ENCODE measurements around the gene TIMM50.
"Not testable (repeated sequence)": the region's sequence is repeated elsewhere in the genome, so short reads cannot be mapped to it uniquely, and the experiment has no call there.

Gene TIMM50

DNA sequence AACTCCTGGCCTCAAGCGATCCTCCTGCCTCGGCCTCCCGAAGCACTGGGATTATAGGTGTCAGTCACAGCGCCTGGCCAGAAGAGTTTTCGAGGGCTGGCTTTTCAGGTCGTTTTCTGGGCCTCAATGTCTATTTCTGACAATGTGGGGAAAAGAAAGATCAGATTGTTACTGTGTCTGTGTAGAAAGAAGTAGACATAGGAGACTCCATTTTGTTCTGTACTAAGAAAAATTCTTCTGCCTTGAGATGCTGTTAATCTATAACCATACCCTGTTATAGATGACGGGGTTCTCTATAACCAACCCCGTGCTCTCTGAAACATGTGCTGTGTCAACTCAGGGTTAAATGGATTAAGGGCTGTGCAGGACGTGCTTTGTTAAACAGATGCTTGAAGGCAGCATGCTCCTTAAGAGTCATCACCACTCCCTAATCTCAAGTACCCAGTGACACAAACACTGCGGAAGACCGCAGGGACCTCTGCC is 1.3 kb upstream of the TIMM50 start:
- Mint-ChIP-seq H3K27ac (peak overlapping the region; percentile 91), H3K4me3 (peak overlapping the region; percentile 92), H3K4me1 (peaks cover 21% of the 10 kb centered on the region), H3K36me3 (peaks cover 16% of the 10 kb centered on the region)
- H3K9me3 Mint-ChIP-seq; ATAC-seq (ENCODE audit: low read depth); DNase-seq (ENCODE audit: low spot score in 2 of 2); H3K27me3 Mint-ChIP-seq: not testable (repeated sequence)

GRCh38 chr19:39479916-39480315 is 722 bp upstream of the TIMM50 start:
- H3K27me3 Mint-ChIP-seq = no peaks in the 10 kb centered on the region
- DNase-seq (ENCODE audit: low spot score in 2 of 2) (no peak), ATAC-seq (ENCODE audit: low read depth) (no peak)
- peaks cover 21% of the 10 kb centered on the region for H3K4me1 Mint-ChIP-seq
- H3K4me3 Mint-ChIP-seq = peak overlapping the region; percentile 92
- H3K36me3 Mint-ChIP-seq = peaks cover 11% of the 10 kb centered on the region
- peak overlapping the region; percentile 91 for H3K27ac Mint-ChIP-seq
- H3K9me3 Mint-ChIP-seq = no peaks in the 10 kb centered on the region

DNA sequence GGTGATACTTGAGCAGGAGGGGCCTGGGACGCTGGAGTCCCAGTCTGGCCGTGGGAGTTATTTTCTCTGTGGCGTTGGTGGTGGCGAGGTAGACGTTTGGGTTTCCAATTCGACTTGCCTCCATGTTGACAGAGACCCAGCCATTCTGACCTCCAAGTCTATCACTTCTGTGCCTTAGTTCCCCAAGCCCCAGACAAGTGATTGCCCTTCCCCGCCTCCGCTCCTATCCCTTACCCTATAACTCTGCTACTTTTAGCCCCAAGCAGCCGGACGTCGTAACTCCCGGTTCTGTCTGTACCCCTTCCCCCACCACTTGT is 549 bp downstream of the TIMM50 start:
- DNase-seq (ENCODE audit: low spot score in 2 of 2) (no peak), ATAC-seq (ENCODE audit: low read depth) (no peak)
- Mint-ChIP-seq H3K36me3 (peaks cover 9% of the 10 kb centered on the region), H3K9me3 (no peaks in the 10 kb centered on the region), H3K4me1 (peaks cover 21% of the 10 kb centered on the region), H3K4me3 (peak overlapping the region; percentile 92), H3K27ac (peak overlapping the region; percentile 91), H3K27me3 (no peaks in the 10 kb centered on the region)

DNA sequence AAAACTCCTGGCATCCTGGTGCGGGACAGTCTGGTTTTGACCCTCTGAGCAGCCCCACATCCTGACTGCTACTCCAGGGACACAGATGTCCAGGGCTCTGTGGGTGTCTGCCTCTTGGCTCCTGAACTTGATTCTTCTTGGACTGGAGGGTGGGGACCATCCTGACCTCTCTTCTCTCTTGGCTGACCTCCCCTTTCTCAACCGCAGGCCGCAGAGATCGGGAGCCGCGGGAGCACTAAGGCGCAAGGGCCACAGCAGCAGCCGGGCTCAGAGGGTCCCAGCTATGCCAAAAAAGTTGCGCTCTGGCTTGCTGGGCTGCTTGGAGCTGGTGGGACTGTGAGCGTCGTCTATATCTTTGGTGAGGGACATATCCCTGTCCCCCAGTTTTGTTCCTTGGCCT is 1.0 kb downstream of the TIMM50 start:
- DNase-seq (ENCODE audit: low spot score in 2 of 2) (no peak), ATAC-seq (ENCODE audit: low read depth) (no peak)
- no peaks in the 10 kb centered on the region for H3K27me3 Mint-ChIP-seq
- H3K27ac Mint-ChIP-seq = peak overlapping the region; percentile 91
- H3K36me3 Mint-ChIP-seq = peaks cover 7% of the 10 kb centered on the region
- H3K4me1 Mint-ChIP-seq = peaks cover 21% of the 10 kb centered on the region
- H3K9me3 Mint-ChIP-seq = no peaks in the 10 kb centered on the region
- peak overlapping the region; percentile 92 for H3K4me3 Mint-ChIP-seq

- Mint-ChIP-seq H3K27ac (no peak overlapping the region), H3K4me3 (no peak overlapping the region), H3K36me3 (peaks cover 14% of the 10 kb centered on the region), H3K9me3 (no peaks in the 10 kb centered on the region), H3K4me1 (peaks cover 21% of the 10 kb centered on the region), H3K27me3 (no peaks in the 10 kb centered on the region)
- no peak for ATAC-seq (ENCODE audit: low read depth)
- DNase-seq (ENCODE audit: low spot score in 2 of 2) = no peak
Measured at GRCh38 chr19:39483141-39483540, 2.5 kb downstream of the TIMM50 start.

DNA sequence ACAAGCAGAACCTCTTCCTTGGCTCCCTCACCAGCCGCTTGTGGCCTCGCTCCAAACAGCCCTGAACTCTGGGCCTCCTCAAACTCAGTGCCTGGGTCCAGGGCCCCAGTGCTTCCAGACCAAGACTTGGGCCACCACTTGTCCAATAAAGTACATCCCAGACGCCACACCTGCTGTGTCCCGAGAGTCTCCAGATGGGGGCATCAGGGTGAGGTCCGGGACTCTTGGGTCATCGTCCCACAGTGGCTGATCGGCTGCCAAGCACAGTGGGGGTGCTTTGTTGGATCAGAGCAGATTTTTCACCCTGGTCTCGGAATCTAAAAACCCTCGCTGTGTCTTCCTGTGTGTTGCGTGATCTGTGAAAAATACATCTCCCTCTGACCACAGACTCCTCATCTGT is 9.1 kb downstream of the TIMM50 start:
- H3K27ac Mint-ChIP-seq = no peak overlapping the region
- ATAC-seq (ENCODE audit: low read depth) = no peak
- peaks cover 26% of the 10 kb centered on the region for H3K36me3 Mint-ChIP-seq
- DNase-seq (ENCODE audit: low spot score in 2 of 2) = no peak
- H3K9me3 Mint-ChIP-seq = no peaks in the 10 kb centered on the region
- no peak overlapping the region for H3K4me3 Mint-ChIP-seq
- no peaks in the 10 kb centered on the region for H3K4me1 Mint-ChIP-seq
- no peaks in the 10 kb centered on the region for H3K27me3 Mint-ChIP-seq

DNA sequence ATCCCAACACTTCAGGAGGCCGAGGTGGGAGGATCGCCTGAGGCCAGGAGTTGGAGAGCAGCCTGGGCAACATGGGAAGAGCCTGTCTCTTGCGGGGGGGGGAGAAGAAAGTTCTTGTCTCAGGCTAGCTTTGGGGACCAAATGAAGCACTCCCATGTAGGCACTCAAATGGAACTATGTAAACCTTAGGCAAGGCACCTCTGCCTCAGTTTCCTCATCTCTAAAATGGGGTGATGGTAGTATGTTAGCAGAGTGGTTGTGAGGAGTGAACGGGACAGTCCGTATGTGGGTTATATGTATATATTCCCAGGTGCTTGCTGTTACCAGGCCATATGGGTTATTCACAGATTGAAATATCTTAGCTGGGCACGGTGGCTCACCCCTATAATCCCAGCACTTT is 11.6 kb downstream of the TIMM50 start:
- Mint-ChIP-seq H3K4me3 (no peak overlapping the region), H3K4me1 (no peaks in the 10 kb centered on the region), H3K27ac (no peak overlapping the region), H3K27me3 (no peaks in the 10 kb centered on the region), H3K9me3 (no peaks in the 10 kb centered on the region), H3K36me3 (peaks cover 18% of the 10 kb centered on the region)
- ATAC-seq (ENCODE audit: low read depth) (no peak), DNase-seq (ENCODE audit: low spot score in 2 of 2) (no peak)

DNA sequence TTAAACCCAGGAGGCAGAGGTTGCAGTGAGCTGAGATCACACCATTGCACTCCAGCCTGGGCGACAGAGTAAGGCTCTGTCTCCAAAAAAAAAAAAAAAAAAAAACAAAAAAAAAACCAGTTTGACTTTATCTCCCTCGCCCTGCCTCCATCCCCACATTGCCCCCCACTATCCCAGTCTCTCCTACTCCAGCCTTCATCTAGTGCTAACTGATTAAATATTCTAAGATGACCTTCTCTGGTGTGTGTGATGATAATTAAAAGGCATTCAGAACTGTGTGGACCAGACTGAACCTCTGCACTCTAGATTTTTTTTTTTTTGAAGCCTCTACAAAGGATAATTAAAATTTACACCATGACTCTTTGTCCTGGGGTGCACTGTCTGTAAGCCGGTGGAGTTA is 12.2 kb downstream of the TIMM50 start:
- Mint-ChIP-seq H3K4me1 (no peaks in the 10 kb centered on the region), H3K4me3 (no peak overlapping the region), H3K27me3 (no peaks in the 10 kb centered on the region), H3K27ac (no peak overlapping the region), H3K9me3 (no peaks in the 10 kb centered on the region), H3K36me3 (peaks cover 17% of the 10 kb centered on the region)
- DNase-seq (ENCODE audit: low spot score in 2 of 2) (no peak), ATAC-seq (ENCODE audit: low read depth) (no peak)

- Mint-ChIP-seq H3K4me1 (peaks cover 12% of the 10 kb centered on the region), H3K9me3 (no peaks in the 10 kb centered on the region), H3K27ac (no peak overlapping the region), H3K4me3 (no peak overlapping the region), H3K36me3 (peaks cover 5% of the 10 kb centered on the region), H3K27me3 (peaks cover 1% of the 10 kb centered on the region)
- DNase-seq (ENCODE audit: low spot score in 2 of 2) = no peak
- no peak for ATAC-seq (ENCODE audit: low read depth)
Measured at GRCh38 chr19:39494661-39495060, 14.0 kb downstream of the TIMM50 start.

GRCh38 chr19:39496063-39496462 is 15.4 kb downstream of the TIMM50 start:
- no peaks in the 10 kb centered on the region for H3K36me3 Mint-ChIP-seq

GRCh38 chr19:39497701-39497995 is 17.0 kb downstream of the TIMM50 start:
- Mint-ChIP-seq H3K36me3 (no peaks in the 10 kb centered on the region), H3K4me3 (peak overlapping the region; percentile 76), H3K4me1 (peaks cover 14% of the 10 kb centered on the region), H3K9me3 (no peaks in the 10 kb centered on the region), H3K27me3 (peaks cover 14% of the 10 kb centered on the region), H3K27ac (no peak overlapping the region)
- ATAC-seq (ENCODE audit: low read depth) (no peak), DNase-seq (ENCODE audit: low spot score in 2 of 2) (no peak)

More at GRCh38 chr19:39496063-39496462, 15.4 kb downstream of the TIMM50 start:
- no peak overlapping the region for H3K27ac Mint-ChIP-seq
- H3K4me3 Mint-ChIP-seq = no peak overlapping the region
- peaks cover 8% of the 10 kb centered on the region for H3K27me3 Mint-ChIP-seq
- H3K9me3 Mint-ChIP-seq = no peaks in the 10 kb centered on the region
- ATAC-seq (ENCODE audit: low read depth) (no peak), DNase-seq (ENCODE audit: low spot score in 2 of 2) (no peak)
- peaks cover 14% of the 10 kb centered on the region for H3K4me1 Mint-ChIP-seq

DNA sequence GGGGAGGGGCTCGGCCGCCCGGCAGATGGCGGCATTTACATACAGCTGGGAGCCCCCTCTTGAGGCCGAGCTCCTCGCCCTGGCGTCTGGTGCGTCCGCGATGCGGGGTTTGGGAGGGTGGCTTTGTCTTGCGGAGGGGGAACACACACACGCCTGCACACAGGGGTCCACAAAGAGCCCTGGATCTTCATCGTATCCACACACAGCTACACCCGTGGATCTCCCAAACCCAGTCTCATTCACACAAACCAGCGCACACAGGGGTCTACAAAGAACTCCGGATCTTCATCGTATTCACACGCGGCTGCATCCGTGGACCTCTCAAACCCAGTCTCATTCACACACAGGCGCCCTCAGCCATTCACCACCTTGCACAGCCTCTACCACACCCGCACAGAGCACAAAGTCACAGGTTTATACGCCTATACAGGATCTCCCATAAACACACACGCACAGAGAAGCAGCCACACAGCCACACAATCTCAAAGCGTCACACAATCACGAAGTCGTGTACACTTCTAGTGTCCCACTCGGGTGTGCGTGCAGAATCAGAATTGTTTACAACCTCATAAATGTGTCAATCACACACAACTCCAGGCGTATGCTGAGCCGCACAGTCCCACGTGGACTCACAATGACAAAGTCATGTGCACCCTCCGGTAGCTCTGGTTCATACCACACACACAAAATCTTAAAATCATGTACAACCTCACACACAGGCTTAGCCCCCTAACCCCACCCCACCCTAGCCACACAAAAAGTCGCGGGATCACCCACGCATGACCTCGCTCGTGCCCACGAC is 17.6 kb downstream of the TIMM50 start:
- Mint-ChIP-seq H3K27me3 (peaks cover 15% of the 10 kb centered on the region), H3K9me3 (no peaks in the 10 kb centered on the region), H3K36me3 (no peaks in the 10 kb centered on the region), H3K4me3 (peak overlapping the region; percentile 76), H3K27ac (no peak overlapping the region), H3K4me1 (peaks cover 16% of the 10 kb centered on the region)
- ATAC-seq (ENCODE audit: low read depth) (peak; percentile 45), DNase-seq (ENCODE audit: low spot score in 2 of 2) (no peak)

- peaks cover 23% of the 10 kb centered on the region for H3K27me3 Mint-ChIP-seq
- peak within 1 kb of the TSS; percentile 76 for H3K4me3 Mint-ChIP-seq
- H3K27ac Mint-ChIP-seq = no peak within 1 kb of the TSS
- no peaks in the 10 kb centered on the region for H3K36me3 Mint-ChIP-seq
- no peaks in the 10 kb centered on the region for H3K9me3 Mint-ChIP-seq
- ATAC-seq (ENCODE audit: low read depth) (peak; percentile 43), DNase-seq (ENCODE audit: low spot score in 2 of 2) (peak in 1 of 2 donors; percentile 49)
- peaks cover 24% of the 10 kb centered on the region for H3K4me1 Mint-ChIP-seq
Measured at GRCh38 chr19:39498798-39499642, 18.4 kb downstream of the TIMM50 start, which contains the start of gene DLL3. TSS of gene DLL3 (plus strand) at chr19:39498947. CDS start at chr19:39498975, 28 bp downstream.

DNA sequence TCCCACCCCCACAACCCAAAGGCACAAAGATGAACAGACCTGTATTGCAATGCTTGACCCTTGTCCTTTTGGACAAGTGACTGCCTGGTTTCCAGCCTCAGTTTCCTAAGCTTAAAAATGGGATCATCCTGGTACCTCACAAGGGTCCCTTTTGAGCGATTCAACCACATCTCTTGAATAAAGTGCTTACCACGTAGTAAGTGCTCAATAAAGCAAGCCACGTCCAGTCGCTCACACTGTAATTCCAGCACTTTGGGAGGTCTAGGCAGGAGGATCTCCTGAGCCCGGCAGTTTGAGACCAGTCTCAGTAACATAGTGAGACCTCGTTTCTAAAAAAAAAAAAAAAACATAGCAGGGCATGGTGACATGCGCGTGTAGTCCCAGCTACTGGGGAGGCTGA is 19.3 kb downstream of the TIMM50 start:
- no peaks in the 10 kb centered on the region for H3K36me3 Mint-ChIP-seq
- DNase-seq (ENCODE audit: low spot score in 2 of 2) (no peak), ATAC-seq (ENCODE audit: low read depth) (no peak)
- H3K27ac Mint-ChIP-seq = no peak overlapping the region
- H3K4me3 Mint-ChIP-seq = peak overlapping the region; percentile 67
- peaks cover 24% of the 10 kb centered on the region for H3K4me1 Mint-ChIP-seq
- no peaks in the 10 kb centered on the region for H3K9me3 Mint-ChIP-seq
- H3K27me3 Mint-ChIP-seq = peaks cover 32% of the 10 kb centered on the region
